Aortic smooth muscle cell (primary cell): Measurements from ENCODE around the gene NKX2-1. TPM values are rescaled to one million over a fixed set of nuclear protein-coding genes. Genes with fewer than 3 reads are reported as not detected.

ENCODE experiments used
- total RNA-seq: library from RNA; depleted of rRNA; stranded (reverse); fragments of >200 nt; gene quantifications from 2 replicates; pipeline ENCODE4 v1.2.3, GENCODE V29; 2014

The NKX2-1 gene
- not detected in 2 replicates for total RNA-seq

GRCh38 chr14:36519431-36520321 lies at the start of gene NKX2-1:
TSS of gene NKX2-1 (minus strand) at chr14:36520232. CDS start at chr14:36520129, 103 bp downstream.

Other genes with a start within 250 kb of the NKX2-1 start
- 6.7 and 13.7 TPM in 2 replicates for gene MBIP, start 199.6 kb downstream of the NKX2-1 start, total RNA-seq
- not detected in 2 replicates for gene NKX2-8, start 62.4 kb upstream of the NKX2-1 start, total RNA-seq
- gene PAX9, start 141.6 kb upstream of the NKX2-1 start, total RNA-seq = 0.12 and 0.26 TPM in 2 replicates